WERI-Rb-1 (cell line): Measurements from ENCODE around the gene OTX2.

ENCODE experiments used
- DNase-seq: peaks from one replicate; pipeline ENCODE4 v3.0.0-alpha.2; 2020
- H3K27ac ChIP-seq: fragments of 250-450 bp; sonication (Bioruptor Pico); 2 replicates; pipeline ENCODE4 v1.5.1; 2020; ENCODE audit warnings: mild to moderate bottlenecking, moderate library complexity
- H3K27me3 ChIP-seq: fragments of 250-450 bp; sonication (Bioruptor Pico); 2 replicates; pipeline ENCODE4 v1.5.1; 2021; ENCODE audit warnings: mild to moderate bottlenecking, low read depth, moderate library complexity; ENCODE audit not compliant: insufficient read depth, severe bottlenecking
- H3K36me3 ChIP-seq: fragments of 250-450 bp; sonication (Bioruptor Pico); 2 replicates; pipeline ENCODE4 v1.5.1; 2020; ENCODE audit warnings: mild to moderate bottlenecking, moderate library complexity
- H3K4me3 ChIP-seq: 2 replicates; pipeline ENCODE4 v1.5.1; 2011; ENCODE audit warnings: low read depth, mild to moderate bottlenecking, control low read depth, low read length
- H3K9me3 ChIP-seq: fragments of 250-450 bp; sonication (Bioruptor Pico); 2 replicates; pipeline ENCODE4 v1.5.1; 2021; ENCODE audit warnings: mild to moderate bottlenecking, moderate library complexity; ENCODE audit not compliant: severe bottlenecking
- CTCF ChIP-seq: IDR thresholded peaks from 2 replicates; pipeline ENCODE4 v1.5.1; 2011; ENCODE audit warnings: low read depth, mild to moderate bottlenecking, control low read depth, inconsistent platforms, low read length

Gene OTX2

GRCh38 chr14:56826214-56826613, 15.9 kb upstream of the OTX2 start:
- Histone ChIP-seq H3K27ac (no peak overlapping the region), H3K9me3 (no peaks in the 10 kb centered on the region), H3K27me3 (no peaks in the 10 kb centered on the region), H3K36me3 (peaks cover 93% of the 10 kb centered on the region), H3K4me3 (no peak overlapping the region)
- TF ChIP-seq CTCF, result no peak
- no peak for DNase-seq

- no peak overlapping the region for H3K27ac ChIP-seq
- H3K27me3 ChIP-seq, result no peaks in the 10 kb centered on the region
- peaks cover 95% of the 10 kb centered on the region for H3K36me3 ChIP-seq
- TF ChIP-seq CTCF, result no peak
- H3K4me3 ChIP-seq, result no peak overlapping the region
- no peak for DNase-seq
- H3K9me3 ChIP-seq, result no peaks in the 10 kb centered on the region
Observed at GRCh38 chr14:56821805-56822610, 11.7 kb upstream of the OTX2 start.

GRCh38 chr14:56821177-56821576, 10.9 kb upstream of the OTX2 start:
- TF ChIP-seq CTCF, result no peak
- no peaks in the 10 kb centered on the region for H3K9me3 ChIP-seq
- no peak for DNase-seq
- H3K36me3 ChIP-seq, result peaks cover 95% of the 10 kb centered on the region
- H3K27ac ChIP-seq, result peak overlapping the region; percentile 29
- H3K27me3 ChIP-seq, result no peaks in the 10 kb centered on the region
- H3K4me3 ChIP-seq, result no peak overlapping the region

- Histone ChIP-seq H3K27ac (peak overlapping the region; percentile 96), H3K4me3 (peak overlapping the region; percentile 99), H3K9me3 (no peaks in the 10 kb centered on the region), H3K27me3 (no peaks in the 10 kb centered on the region), H3K36me3 (peaks cover 74% of the 10 kb centered on the region)
- DNase-seq, result peak; percentile 64
- TF ChIP-seq CTCF, result no peak
Observed at GRCh38 chr14:56817396-56817921, 7.2 kb upstream of the OTX2 start.

GRCh38 chr14:56816574-56817391, 6.5 kb upstream of the OTX2 start:
- no peak for TF ChIP-seq CTCF
- peaks cover 67% of the 10 kb centered on the region for H3K36me3 ChIP-seq
- H3K27me3 ChIP-seq, result no peaks in the 10 kb centered on the region
- H3K9me3 ChIP-seq, result no peaks in the 10 kb centered on the region
- no peak for DNase-seq
- peak overlapping the region; percentile 96 for H3K27ac ChIP-seq
- H3K4me3 ChIP-seq, result peak overlapping the region; percentile 99
